CD14-positive monocyte (primary cell): ENCODE results near the gene GPR142. TPM values are rescaled to one million over a fixed set of nuclear protein-coding genes. Genes with fewer than 3 reads are reported as not detected.

Experiments
- DNase-seq, 3 donors: peaks; one replicate each; pipeline ENCODE4 v3.0.0-alpha.2; 2011 to 2022
- H2AFZ ChIP-seq: 2 replicates; pipeline ENCODE4 v1.6.0; 2012; ENCODE audit warnings: mild to moderate bottlenecking, low read depth, low read length, inconsistent platforms; ENCODE audit not compliant: insufficient read depth, poor library complexity, severe bottlenecking
- H3K27ac ChIP-seq, 2 donors: 1 replicate in 1 of 2; 2 replicates in 1 of 2; pipeline ENCODE4 v1.5.1; 2012 to 2013; ENCODE audit warnings: low read length in 2 of 2, control low read depth in 1 of 2, inconsistent platforms in 1 of 2, low read depth in 1 of 2, mild to moderate bottlenecking in 1 of 2
- H3K27me3 ChIP-seq, 2 donors: one replicate each; pipeline versions ENCODE4 v1.6.0 to v1.6.1; 2011 to 2013; ENCODE audit warnings: low read length in 2 of 2; ENCODE audit not compliant: control insufficient read depth in 2 of 2, insufficient read depth in 2 of 2
- H3K36me3 ChIP-seq, 2 donors: replicated peaks in 1 of 2; 1 replicate in 1 of 2; 2 replicates in 1 of 2; pipeline versions ENCODE4 v1.5.1 to v1.6.1; 2012 to 2013; ENCODE audit warnings: low read length in 2 of 2, control low read depth in 1 of 2, inconsistent platforms in 1 of 2, mild to moderate bottlenecking in 1 of 2; ENCODE audit not compliant: insufficient read depth in 2 of 2, control insufficient read depth in 1 of 2
- H3K4me1 ChIP-seq, 2 donors: 1 replicate in 1 of 2; 2 replicates in 1 of 2; pipeline versions ENCODE4 v1.5.1 to v1.6.1; 2012 to 2013; ENCODE audit warnings: low read length in 2 of 2, control low read depth in 1 of 2, inconsistent platforms in 1 of 2, mild to moderate bottlenecking in 1 of 2, moderate library complexity in 1 of 2; ENCODE audit not compliant: insufficient read depth in 2 of 2, control insufficient read depth in 1 of 2
- H3K4me2 ChIP-seq: replicated peaks from 2 replicates; pipeline ENCODE3; 2012; ENCODE audit warnings: low read length, moderate library complexity, mild to moderate bottlenecking; ENCODE audit not compliant: poor library complexity, severe bottlenecking; ENCODE audit errors: extremely low read depth
- H3K4me3 ChIP-seq, 3 experiments: fragments of 200-600 bp in 1 of 3; sonication (generic) in 1 of 3; replicated peaks in 1 of 3; 1 replicate in 2 of 3; 2 replicates in 1 of 3; pipeline ENCODE4 v1.5.1; 2011 to 2013; ENCODE audit warnings: low read length in 3 of 3, mild to moderate bottlenecking in 3 of 3, control low read depth in 2 of 3, low read depth in 2 of 3, inconsistent platforms in 1 of 3, moderate library complexity in 1 of 3
- H3K79me2 ChIP-seq: 2 replicates; pipeline ENCODE4 v1.6.0; 2012; ENCODE audit warnings: mild to moderate bottlenecking, control low read depth, inconsistent platforms, low read length, moderate library complexity; ENCODE audit not compliant: insufficient read depth
- H3K9ac ChIP-seq: 2 replicates; pipeline ENCODE4 v1.6.0; 2017; ENCODE audit warnings: low read length, mild to moderate bottlenecking; ENCODE audit not compliant: insufficient read depth, poor library complexity, severe bottlenecking
- H3K9me3 ChIP-seq, 2 donors: replicated peaks in 1 of 2; 1 replicate in 1 of 2; 2 replicates in 1 of 2; pipeline versions ENCODE4 v1.5.1 to v1.6.1; 2012 to 2013; ENCODE audit warnings: low read length in 2 of 2, control low read depth in 1 of 2; ENCODE audit not compliant: control insufficient read depth in 1 of 2, insufficient read depth in 1 of 2
- H4K20me1 ChIP-seq: 2 replicates; pipeline ENCODE4 v1.6.0; 2012; ENCODE audit warnings: mild to moderate bottlenecking, low read length, control low read depth, moderate library complexity; ENCODE audit not compliant: insufficient read depth
- H3K27ac Mint-ChIP-seq, 7 donors: one replicate each; pipeline ENCODE4 v1.8.0; 2020; ENCODE audit warnings: mild to moderate bottlenecking in 7 of 7, mixed read lengths in 7 of 7, moderate library complexity in 6 of 7, inconsistent platforms in 2 of 7
- H3K27me3 Mint-ChIP-seq, 3 donors: one replicate each; pipeline ENCODE4 v1.8.0; 2021 to 2022; ENCODE audit warnings: low read depth in 3 of 3, mild to moderate bottlenecking in 3 of 3, mixed read lengths in 3 of 3, moderate library complexity in 3 of 3, inconsistent platforms in 1 of 3
- H3K36me3 Mint-ChIP-seq, 2 donors: one replicate each; pipeline ENCODE4 v1.8.0; 2020; ENCODE audit warnings: mixed read lengths in 2 of 2, inconsistent platforms in 1 of 2, mild to moderate bottlenecking in 1 of 2
- H3K4me1 Mint-ChIP-seq: one replicate; pipeline ENCODE4 v1.8.0; 2020; ENCODE audit warnings: mild to moderate bottlenecking, mixed read lengths
- H3K4me3 Mint-ChIP-seq, 2 donors: one replicate each; pipeline ENCODE4 v1.8.0; 2020; ENCODE audit warnings: mild to moderate bottlenecking in 2 of 2, mixed read lengths in 2 of 2, moderate library complexity in 1 of 2
- H3K9me3 Mint-ChIP-seq, 7 donors: one replicate each; pipeline ENCODE4 v1.8.0; 2020 to 2022; ENCODE audit warnings: mixed read lengths in 7 of 7, mild to moderate bottlenecking in 6 of 7, moderate library complexity in 6 of 7, inconsistent platforms in 2 of 7
- CTCF ChIP-seq: fragments of 200-600 bp; IDR thresholded peaks from one replicate; pipeline ENCODE4 v1.8.0; 2022; ENCODE audit warnings: antibody characterized with exemption, mild to moderate bottlenecking
- WGBS: methylation state at CpG from one replicate; pipeline ENCODE4 v1.1.5; 2013; ENCODE audit warnings: missing lambda C conversion rate; ENCODE audit not compliant: insufficient coverage; 5-methylcytosine and 5-hydroxymethylcytosine counted together
- intact Hi-C, 2 donors: fragments of 100-400 bp; cut with micrococcal nuclease; formaldehyde crosslinking; loops; one replicate each; pipeline versions ENCODE4 v1.15.0 to v1.15.1; 2023
- polyA plus RNA-seq, 3 donors: library from polyadenylated mRNA; depleted of rRNA in 1 of 3; unstranded in 2 of 3; stranded (reverse) in 1 of 3; fragments of 300-500 nt in 2 of 3; fragments of >200 nt in 1 of 3; fragmentation: Illumina TruSeq in 2 of 3; gene quantifications; 1 replicate in 2 of 3; 2 replicates in 1 of 3; pipeline ENCODE4 v1.2.3, GENCODE V29; 2012 to 2021

Gene GPR142
- polyA plus RNA-seq, 3 donors: not detected

DNA sequence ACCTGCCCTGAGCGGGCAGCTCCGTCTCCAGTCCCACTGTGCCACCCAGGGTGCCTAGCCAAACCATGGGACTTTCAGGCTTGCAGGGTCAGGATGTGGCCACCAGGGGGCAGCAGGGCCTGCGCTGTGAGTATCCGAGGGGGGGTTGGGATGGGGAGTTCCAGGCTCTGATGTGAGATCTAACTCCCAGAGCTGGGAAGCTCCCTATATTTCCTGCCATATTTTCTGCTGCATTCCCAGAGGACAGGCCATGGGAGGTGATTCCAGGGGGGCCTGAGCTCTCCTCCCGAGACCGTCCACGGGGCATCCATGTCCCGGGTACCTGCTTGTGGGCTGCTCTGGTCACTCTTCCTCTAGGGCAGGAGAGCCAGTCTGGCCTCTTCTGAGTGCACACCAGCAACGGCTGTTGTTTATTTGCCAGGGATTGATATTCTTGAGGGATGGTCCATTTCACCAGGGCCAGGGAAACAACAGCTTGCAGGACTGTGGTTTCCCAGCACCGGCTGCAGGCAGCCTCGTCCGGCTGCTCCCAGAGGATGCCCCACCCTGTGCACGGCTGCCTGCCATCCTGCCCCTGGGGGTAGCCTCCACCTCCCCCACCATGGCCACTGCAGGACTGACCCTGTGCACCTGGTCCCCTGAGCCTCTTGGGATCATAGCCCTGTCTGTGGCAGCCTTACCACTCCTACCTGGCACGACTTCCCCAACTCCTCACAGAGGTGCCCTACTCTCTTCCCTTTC lies 1.2 kb downstream of the GPR142 start:
- peaks cover 0 to 7% (median 0%) of the 10 kb centered on the region in 7 donors for H3K9me3 Mint-ChIP-seq
- H3K4me2 ChIP-seq: peak overlapping the region; percentile 46
- H3K4me1 Mint-ChIP-seq: peaks cover 15% of the 10 kb centered on the region
- no peaks in the 10 kb centered on the region for H3K9me3 ChIP-seq
- intact Hi-C loops: no loop called here
- H3K36me3 ChIP-seq: no peaks in the 10 kb centered on the region
- H2AFZ ChIP-seq: no peak overlapping the region
- WGBS: 12% methylated on average over 14 of the region's 14 CpGs
- peak; percentile 64 to 79 (median 65) for DNase-seq
- H3K4me3 ChIP-seq: peak overlapping the region in 1 of 3 experiments; percentile 46
- H3K27ac ChIP-seq: no peak overlapping the region
- no peaks in the 10 kb centered on the region for H3K27me3 ChIP-seq
- H3K27me3 Mint-ChIP-seq: peaks cover 3 to 22% (median 9%) of the 10 kb centered on the region in 3 donors
- H4K20me1 ChIP-seq: no peaks in the 10 kb centered on the region
- no peak overlapping the region for H3K9ac ChIP-seq
- peaks cover 17% of the 10 kb centered on the region in 2 donors for H3K4me1 ChIP-seq
- no peaks in the 10 kb centered on the region for H3K79me2 ChIP-seq
- peak; percentile 99 for TF ChIP-seq CTCF
- no peaks in the 10 kb centered on the region for H3K36me3 Mint-ChIP-seq
- H3K4me3 Mint-ChIP-seq: peak overlapping the region in 1 of 2 donors; percentile 73
- H3K27ac Mint-ChIP-seq: peak overlapping the region in 3 of 7 donors; percentile 38 to 73 (median 54)

GRCh38 chr17:74369221-74369620 lies 1.9 kb downstream of the GPR142 start:
- H3K36me3 Mint-ChIP-seq: no peaks in the 10 kb centered on the region
- Histone ChIP-seq H3K27ac (no peak overlapping the region), H3K4me3 (peak overlapping the region in 1 of 3 experiments; percentile 46), H2AFZ (peak overlapping the region; percentile 44), H3K27me3 (no peaks in the 10 kb centered on the region), H3K9ac (no peak overlapping the region), H3K36me3 (no peaks in the 10 kb centered on the region), H4K20me1 (no peaks in the 10 kb centered on the region), H3K79me2 (no peaks in the 10 kb centered on the region), H3K4me1 (peaks cover 17% of the 10 kb centered on the region in 2 donors), H3K4me2 (peak overlapping the region; percentile 46), H3K9me3 (no peaks in the 10 kb centered on the region)
- peaks cover 3 to 22% (median 9%) of the 10 kb centered on the region in 3 donors for H3K27me3 Mint-ChIP-seq
- peak; percentile 64 to 67 (median 64) for DNase-seq
- H3K4me1 Mint-ChIP-seq: peaks cover 15% of the 10 kb centered on the region
- WGBS: 0% methylated on average over 7 of the region's 10 CpGs
- H3K9me3 Mint-ChIP-seq: peaks cover 0 to 7% (median 0%) of the 10 kb centered on the region in 7 donors
- peak overlapping the region in 3 of 7 donors; percentile 38 to 80 (median 54) for H3K27ac Mint-ChIP-seq
- H3K4me3 Mint-ChIP-seq: peak overlapping the region in 1 of 2 donors; percentile 73
- TF ChIP-seq CTCF: no peak
- intact Hi-C loops: no loop called here
